GM19468 (cell line): ENCODE measurements around the gene TMEM140.
"Not testable (repeated sequence)": the region's sequence is repeated elsewhere in the genome, so short reads cannot be mapped to it uniquely, and the experiment has no call there.

Source experiments
- ATAC-seq: cut with Tn5 transposase; IDR thresholded peaks from one replicate; pipeline ENCODE4 v1.9.1; 2021; ENCODE audit warnings: mild to moderate bottlenecking, moderate library complexity, moderate number of reproducible peaks; ENCODE audit not compliant: unreplicated experiment; ENCODE audit errors: extremely low read depth

TMEM140 gene

GRCh38 chr7:135170998-135171481 lies 23.2 kb downstream of the TMEM140 start:
- not testable (repeated sequence) for ATAC-seq

- not testable (repeated sequence) for ATAC-seq
These were observed 23.9 kb downstream of the TMEM140 start for GRCh38 chr7:135171581-135172291.

- ATAC-seq = not testable (repeated sequence)
These were observed 26.0 kb downstream of the TMEM140 start for GRCh38 chr7:135173916-135174315.

GRCh38 chr7:135174941-135175340 lies 27.1 kb downstream of the TMEM140 start:
- no peak for ATAC-seq

- ATAC-seq = no peak
These were observed 28.1 kb downstream of the TMEM140 start for GRCh38 chr7:135175931-135176330.

- no peak for ATAC-seq
These were observed 29.3 kb downstream of the TMEM140 start for GRCh38 chr7:135177028-135177696.

- no peak for ATAC-seq
These were observed 30.5 kb downstream of the TMEM140 start for GRCh38 chr7:135178364-135178763.

GRCh38 chr7:135179321-135179925 lies 31.6 kb downstream of the TMEM140 start:
- no peak for ATAC-seq

GRCh38 chr7:135180122-135180521 lies 32.2 kb downstream of the TMEM140 start:
- no peak for ATAC-seq

- ATAC-seq = no peak
These were observed 33.5 kb downstream of the TMEM140 start for GRCh38 chr7:135181261-135181928.

GRCh38 chr7:135181929-135182678 lies 34.2 kb downstream of the TMEM140 start:
- ATAC-seq = no peak

- no peak for ATAC-seq
These were observed 35.6 kb downstream of the TMEM140 start for GRCh38 chr7:135183478-135183877.

GRCh38 chr7:135184254-135184841 lies 36.5 kb downstream of the TMEM140 start:
- ATAC-seq = no peak

- ATAC-seq = no peak
These were observed 37.8 kb downstream of the TMEM140 start for GRCh38 chr7:135185471-135186260.

GRCh38 chr7:135186261-135186540 lies 38.3 kb downstream of the TMEM140 start:
- ATAC-seq = no peak

- no peak for ATAC-seq
These were observed 39.0 kb downstream of the TMEM140 start for GRCh38 chr7:135186841-135187253.

GRCh38 chr7:135188298-135188984 lies 40.6 kb downstream of the TMEM140 start:
- ATAC-seq = no peak

GRCh38 chr7:135189221-135189662 lies 41.4 kb downstream of the TMEM140 start:
- no peak for ATAC-seq
